Caco-2 (cell line): ENCODE results near the gene PVALEF. TPM values are rescaled to one million over a fixed set of nuclear protein-coding genes. Genes with fewer than 3 reads are reported as not detected.

Experiments
- BruUV-seq: library from RNA; stranded (reverse); fragments of 400-500 nt; replicated peaks from 2 replicates; lab custom pipeline; 2021; lab: Mats Ljungman, UMichigan
- CTCF ChIA-PET: fragments of 300-600 bp; sonication (Branson Sonifier 250); formaldehyde crosslinking; loops from one replicate; lab custom pipeline; 2022; ENCODE audit warnings: antibody characterized with exemption; lab: Charles Lee
- POLR2A ChIA-PET: fragments of 300-600 bp; sonication (Branson Sonifier 250); formaldehyde crosslinking; loops from one replicate; lab custom pipeline; 2022; ENCODE audit warnings: antibody characterized with exemption; lab: Charles Lee
- DNase-seq, 2 experiments: peaks; one replicate each; pipeline versions ENCODE4 v3.0.0 to v3.0.0-alpha.2; 2020 to 2022
- H3K27me3 ChIP-seq: replicated peaks from 2 replicates; pipeline ENCODE4 v1.6.0; 2011; ENCODE audit warnings: low read length; ENCODE audit not compliant: control insufficient read depth, insufficient read depth
- H3K36me3 ChIP-seq: 2 replicates; pipeline ENCODE4 v1.5.1; 2011; ENCODE audit warnings: low read length; ENCODE audit not compliant: control insufficient read depth, insufficient read depth
- H3K4me1 ChIP-seq: fragments of 250-450 bp; sonication (Bioruptor Pico); 2 replicates; pipeline ENCODE4 v1.5.1; 2020; ENCODE audit warnings: mild to moderate bottlenecking
- H3K4me3 ChIP-seq: 2 replicates; pipeline ENCODE4 v1.5.1; 2011; ENCODE audit warnings: low read depth, mild to moderate bottlenecking, control low read depth, low read length
- H3K9me3 ChIP-seq: fragments of 250-450 bp; sonication (Bioruptor Pico); 2 replicates; pipeline ENCODE4 v1.5.1; 2020; ENCODE audit warnings: mild to moderate bottlenecking, moderate library complexity
- H3K27ac Mint-ChIP-seq: one replicate; pipeline ENCODE4 v1.8.0; 2022; ENCODE audit warnings: mixed read lengths; ENCODE audit not compliant: unreplicated experiment
- H3K27me3 Mint-ChIP-seq: one replicate; pipeline ENCODE4 v1.8.0; 2022; ENCODE audit warnings: mixed read lengths; ENCODE audit not compliant: insufficient read depth, unreplicated experiment
- H3K36me3 Mint-ChIP-seq: one replicate; pipeline ENCODE4 v1.8.0; 2022; ENCODE audit warnings: mild to moderate bottlenecking, mixed read lengths; ENCODE audit not compliant: insufficient read depth, unreplicated experiment
- H3K4me1 Mint-ChIP-seq: one replicate; pipeline ENCODE4 v1.8.0; 2022; ENCODE audit warnings: low read depth, mixed read lengths; ENCODE audit not compliant: unreplicated experiment
- H3K4me3 Mint-ChIP-seq: one replicate; pipeline ENCODE4 v1.8.0; 2022; ENCODE audit warnings: mild to moderate bottlenecking, moderate library complexity, mixed read lengths; ENCODE audit not compliant: unreplicated experiment
- H3K9me3 Mint-ChIP-seq: one replicate; pipeline ENCODE4 v1.8.0; 2022; ENCODE audit warnings: mixed read lengths; ENCODE audit not compliant: unreplicated experiment
- CTCF ChIP-seq, 2 experiments: fragments of 200-600 bp in 1 of 2; IDR thresholded peaks; 1 replicate in 1 of 2; 2 replicates in 1 of 2; pipeline versions ENCODE4 v1.5.1 to v1.8.0; 2011 to 2022; ENCODE audit warnings: antibody characterized with exemption in 1 of 2, control low read depth in 1 of 2, inconsistent platforms in 1 of 2, low read depth in 1 of 2, low read length in 1 of 2, mild to moderate bottlenecking in 1 of 2, moderate library complexity in 1 of 2; ENCODE audit not compliant: insufficient read depth in 1 of 2, severe bottlenecking in 1 of 2, unreplicated experiment in 1 of 2
- intact Hi-C: fragments of 100-400 bp; cut with micrococcal nuclease; formaldehyde crosslinking; loops from one replicate; pipeline ENCODE4 v1.10.0; 2022; ENCODE audit not compliant: unreplicated experiment
- total RNA-seq: library from RNA; stranded (reverse); gene quantifications from 2 replicates; pipeline ENCODE4 v1.2.3, GENCODE V29; 2022

PVALEF gene
- total RNA-seq, 1 experiment from 2014 or later: not detected

- no peaks in the 10 kb centered on the region for H3K4me1 ChIP-seq
- H3K9me3 ChIP-seq: no peaks in the 10 kb centered on the region
- Mint-ChIP-seq H3K27ac (no peak overlapping the region), H3K36me3 (peaks cover 6% of the 10 kb centered on the region), H3K4me3 (no peak overlapping the region), H3K27me3 (no peaks in the 10 kb centered on the region), H3K4me1 (no peaks in the 10 kb centered on the region), H3K9me3 (no peaks in the 10 kb centered on the region)
- ChIA-PET POLR2A (no interaction called here), CTCF (interaction anchor here (1.2 kb wide), 1 partner anchor 55 kb away, joined by 4 read pairs; no protein-coding TSS in a partner anchor)
- intact Hi-C loops: no loop called here
- no peak overlapping the region for H3K4me3 ChIP-seq
- DNase-seq: no peak
- TF ChIP-seq CTCF (IDR thresholded peaks at IDR 0.05; ENCODE audit: insufficient read depth in 1 of 2, low read depth in 1 of 2, low read length in 1 of 2, severe bottlenecking in 1 of 2, unreplicated experiment in 1 of 2): no peak
- H3K27me3 ChIP-seq: no peaks in the 10 kb centered on the region
- no TSS peak for BruUV-seq
- no peaks in the 10 kb centered on the region for H3K36me3 ChIP-seq
These were observed 32.7 kb downstream of the PVALEF start for GRCh38 chr17:81197831-81198490.

GRCh38 chr17:81198826-81199481, 33.6 kb downstream of the PVALEF start:
- H3K4me1 Mint-ChIP-seq: no peaks in the 10 kb centered on the region
- ChIA-PET POLR2A (no interaction called here), CTCF (interaction anchor here (1.2 kb wide), 1 partner anchor 56 kb away, joined by 4 read pairs; no protein-coding TSS in a partner anchor)
- H3K27ac Mint-ChIP-seq: no peak overlapping the region
- H3K4me3 Mint-ChIP-seq: no peak overlapping the region
- no peaks in the 10 kb centered on the region for H3K4me1 ChIP-seq
- no peaks in the 10 kb centered on the region for H3K27me3 ChIP-seq
- peaks cover 6% of the 10 kb centered on the region for H3K36me3 Mint-ChIP-seq
- no peaks in the 10 kb centered on the region for H3K9me3 ChIP-seq
- no peaks in the 10 kb centered on the region for H3K36me3 ChIP-seq
- DNase-seq: no peak
- H3K27me3 Mint-ChIP-seq: no peaks in the 10 kb centered on the region
- intact Hi-C loops: no loop called here
- H3K9me3 Mint-ChIP-seq: no peaks in the 10 kb centered on the region
- H3K4me3 ChIP-seq: no peak overlapping the region
- no peak for TF ChIP-seq CTCF (IDR thresholded peaks at IDR 0.05; ENCODE audit: insufficient read depth in 1 of 2, low read depth in 1 of 2, low read length in 1 of 2, severe bottlenecking in 1 of 2, unreplicated experiment in 1 of 2)
- no TSS peak for BruUV-seq

- ChIA-PET POLR2A (no interaction called here), CTCF (no interaction called here)
- no peaks in the 10 kb centered on the region for H3K9me3 ChIP-seq
- peaks cover 6% of the 10 kb centered on the region for H3K36me3 Mint-ChIP-seq
- no peak overlapping the region for H3K27ac Mint-ChIP-seq
- no peaks in the 10 kb centered on the region for H3K27me3 ChIP-seq
- no peak for DNase-seq
- no peaks in the 10 kb centered on the region for H3K9me3 Mint-ChIP-seq
- no peaks in the 10 kb centered on the region for H3K4me1 Mint-ChIP-seq
- BruUV-seq: no TSS peak
- no peaks in the 10 kb centered on the region for H3K4me1 ChIP-seq
- H3K4me3 Mint-ChIP-seq: no peak overlapping the region
- H3K36me3 ChIP-seq: no peaks in the 10 kb centered on the region
- TF ChIP-seq CTCF (IDR thresholded peaks at IDR 0.05; ENCODE audit: insufficient read depth in 1 of 2, low read depth in 1 of 2, low read length in 1 of 2, severe bottlenecking in 1 of 2, unreplicated experiment in 1 of 2): no peak
- H3K4me3 ChIP-seq: no peak overlapping the region
- intact Hi-C loops: no loop called here
- no peaks in the 10 kb centered on the region for H3K27me3 Mint-ChIP-seq
These were observed 34.1 kb downstream of the PVALEF start for GRCh38 chr17:81199482-81199830.
